B cell (primary cell): ENCODE measurements around the gene IGSF9B.

Source experiments
- EZH2 ChIP-seq: IDR thresholded peaks from 2 replicates; pipeline ENCODE4 v1.6.1; 2012; ENCODE audit warnings: borderline replicate concordance, low read depth, mild to moderate bottlenecking, moderate library complexity, low read length; ENCODE audit not compliant: insufficient read depth, poor library complexity, severe bottlenecking
- TF ChIP-seq, protein P1 (sequence below): fragments of 200-600 bp; IDR thresholded peaks from one replicate; pipeline ENCODE4 v1.8.0; 2022; ENCODE audit warnings: antibody characterized with exemption, mild to moderate bottlenecking

DNA sequence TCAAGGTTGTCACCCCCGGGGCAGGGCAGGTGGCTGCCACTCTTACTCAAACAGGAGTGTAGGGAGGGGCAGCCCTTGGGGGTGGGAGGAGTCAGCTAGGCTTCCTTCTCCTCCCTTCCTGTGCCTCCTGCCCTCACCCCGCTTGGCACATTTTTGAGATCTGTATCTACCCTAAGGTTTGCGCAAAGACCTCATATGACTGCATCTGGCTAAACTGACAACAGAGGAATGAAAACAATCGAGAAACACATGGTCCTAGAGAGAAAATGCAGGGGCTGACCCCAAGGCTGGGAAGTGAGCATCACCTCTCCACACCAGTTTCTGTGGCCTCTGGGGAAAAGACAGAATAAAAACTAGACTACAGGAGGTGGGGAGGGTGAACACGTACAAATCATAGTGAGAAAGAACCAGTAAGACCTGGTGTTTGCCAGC is 28.1 kb downstream of the IGSF9B start:
- TF ChIP-seq, protein P1, sequence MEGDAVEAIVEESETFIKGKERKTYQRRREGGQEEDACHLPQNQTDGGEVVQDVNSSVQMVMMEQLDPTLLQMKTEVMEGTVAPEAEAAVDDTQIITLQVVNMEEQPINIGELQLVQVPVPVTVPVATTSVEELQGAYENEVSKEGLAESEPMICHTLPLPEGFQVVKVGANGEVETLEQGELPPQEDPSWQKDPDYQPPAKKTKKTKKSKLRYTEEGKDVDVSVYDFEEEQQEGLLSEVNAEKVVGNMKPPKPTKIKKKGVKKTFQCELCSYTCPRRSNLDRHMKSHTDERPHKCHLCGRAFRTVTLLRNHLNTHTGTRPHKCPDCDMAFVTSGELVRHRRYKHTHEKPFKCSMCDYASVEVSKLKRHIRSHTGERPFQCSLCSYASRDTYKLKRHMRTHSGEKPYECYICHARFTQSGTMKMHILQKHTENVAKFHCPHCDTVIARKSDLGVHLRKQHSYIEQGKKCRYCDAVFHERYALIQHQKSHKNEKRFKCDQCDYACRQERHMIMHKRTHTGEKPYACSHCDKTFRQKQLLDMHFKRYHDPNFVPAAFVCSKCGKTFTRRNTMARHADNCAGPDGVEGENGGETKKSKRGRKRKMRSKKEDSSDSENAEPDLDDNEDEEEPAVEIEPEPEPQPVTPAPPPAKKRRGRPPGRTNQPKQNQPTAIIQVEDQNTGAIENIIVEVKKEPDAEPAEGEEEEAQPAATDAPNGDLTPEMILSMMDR, result no peak
- TF ChIP-seq EZH2, result no peak
